BJ (cell line): ENCODE measurements around the gene JAK1. TPM values are rescaled to one million over a fixed set of nuclear protein-coding genes. Genes with fewer than 3 reads are reported as not detected.

Source experiments
- CTCF ChIA-PET: fragments of 350-600 bp; formaldehyde crosslinking; extraction: SDS; loops from one replicate; lab custom pipeline; 2021; ENCODE audit warnings: antibody characterized with exemption, inconsistent platforms; lab: Yijun Ruan, JAX
- POLR2A ChIA-PET: fragments of 300-600 bp; sonication (Branson Sonifier 250); formaldehyde crosslinking; extraction: SDS; loops from one replicate; lab custom pipeline; 2021; ENCODE audit warnings: antibody characterized with exemption; lab: Charles Lee
- DNase-seq: peaks from one replicate; pipeline ENCODE4 v3.0.0-alpha.2; 2011; ENCODE audit warnings: low read depth
- H3K27me3 ChIP-seq: 2 replicates; pipeline ENCODE4 v1.6.0; 2011; ENCODE audit warnings: low read length; ENCODE audit not compliant: control insufficient read depth, insufficient read depth
- H3K36me3 ChIP-seq: 2 replicates; pipeline ENCODE4 v1.5.1; 2011; ENCODE audit warnings: low read length; ENCODE audit not compliant: control insufficient read depth, insufficient read depth
- H3K4me3 ChIP-seq: 2 replicates; pipeline ENCODE4 v1.5.1; 2011; ENCODE audit warnings: low read depth, mild to moderate bottlenecking, control low read depth, low read length
- CTCF ChIP-seq: IDR thresholded peaks from 2 replicates; pipeline ENCODE4 v1.5.1; 2011; ENCODE audit warnings: low read depth, mild to moderate bottlenecking, control low read depth, inconsistent platforms, low read length, moderate library complexity; ENCODE audit not compliant: insufficient read depth
- polyA plus RNA-seq: library from polyadenylated mRNA; depleted of rRNA; stranded (reverse); fragments of >200 nt; gene quantifications from 2 replicates; pipeline ENCODE4 v1.2.3, GENCODE V29; 2011

Gene JAK1
- polyA plus RNA-seq, 1 experiment = 95.0 TPM

- Histone ChIP-seq H3K27me3 (no peaks in the 10 kb centered on the region), H3K36me3 (no peaks in the 10 kb centered on the region), H3K4me3 (no peak overlapping the region)
- DNase-seq = no peak
- CTCF ChIA-PET = no interaction called here
- POLR2A ChIA-PET = no interaction called here
- TF ChIP-seq CTCF = no peak
These were observed 30.4 kb upstream of the JAK1 start for GRCh38 chr1:64996541-64997257.

- Histone ChIP-seq H3K27me3 (no peaks in the 10 kb centered on the region), H3K4me3 (no peak overlapping the region), H3K36me3 (no peaks in the 10 kb centered on the region)
- ChIA-PET POLR2A (no interaction called here), CTCF (no interaction called here)
- no peak for DNase-seq
- no peak for TF ChIP-seq CTCF
These were observed 29.0 kb upstream of the JAK1 start for GRCh38 chr1:64995316-64995715.

GRCh38 chr1:64986903-64987871 is 20.8 kb upstream of the JAK1 start:
- ChIA-PET POLR2A (no interaction called here), CTCF (interaction anchor here (0.6 to 1.2 kb wide), 2 partner anchors 23 to 31 kb away, joined by 3 read pairs; no protein-coding TSS in a partner anchor)
- no peak overlapping the region for H3K4me3 ChIP-seq
- DNase-seq = no peak
- TF ChIP-seq CTCF = no peak
- H3K27me3 ChIP-seq = no peaks in the 10 kb centered on the region
- H3K36me3 ChIP-seq = no peaks in the 10 kb centered on the region

- POLR2A ChIA-PET = no interaction called here
These were observed 18.4 kb upstream of the JAK1 start for GRCh38 chr1:64984737-64985136.

More at GRCh38 chr1:64984737-64985136, 18.4 kb upstream of the JAK1 start:
- H3K4me3 ChIP-seq = no peak overlapping the region
- no peaks in the 10 kb centered on the region for H3K27me3 ChIP-seq
- no peaks in the 10 kb centered on the region for H3K36me3 ChIP-seq
- CTCF ChIA-PET = no interaction called here
- no peak for DNase-seq
- no peak for TF ChIP-seq CTCF
